D721Med (cell line): ENCODE data around the gene POLR2C.

Source experiments
- DNase-seq: peaks from one replicate; pipeline ENCODE4 v3.0.0; 2011; ENCODE audit warnings: low spot score; ENCODE audit not compliant: insufficient read length
- FAIRE-seq: peaks from 2 replicates; lab custom pipeline; 2011; peaks lifted over from hg19 to GRCh38; lab: Jason Lieb, UNC
- CTCF ChIP-seq: IDR thresholded peaks from 2 replicates; pipeline ENCODE4 v1.5.1; 2012; ENCODE audit warnings: mild to moderate bottlenecking, control low read depth; ENCODE audit not compliant: insufficient read depth; ENCODE audit errors: missing control alignments

Gene POLR2C

GRCh38 chr16:57479205-57479975, 16.9 kb downstream of the POLR2C start:
- FAIRE-seq = no peak
- peak; percentile 55 for DNase-seq
- no peak for TF ChIP-seq CTCF

DNA sequence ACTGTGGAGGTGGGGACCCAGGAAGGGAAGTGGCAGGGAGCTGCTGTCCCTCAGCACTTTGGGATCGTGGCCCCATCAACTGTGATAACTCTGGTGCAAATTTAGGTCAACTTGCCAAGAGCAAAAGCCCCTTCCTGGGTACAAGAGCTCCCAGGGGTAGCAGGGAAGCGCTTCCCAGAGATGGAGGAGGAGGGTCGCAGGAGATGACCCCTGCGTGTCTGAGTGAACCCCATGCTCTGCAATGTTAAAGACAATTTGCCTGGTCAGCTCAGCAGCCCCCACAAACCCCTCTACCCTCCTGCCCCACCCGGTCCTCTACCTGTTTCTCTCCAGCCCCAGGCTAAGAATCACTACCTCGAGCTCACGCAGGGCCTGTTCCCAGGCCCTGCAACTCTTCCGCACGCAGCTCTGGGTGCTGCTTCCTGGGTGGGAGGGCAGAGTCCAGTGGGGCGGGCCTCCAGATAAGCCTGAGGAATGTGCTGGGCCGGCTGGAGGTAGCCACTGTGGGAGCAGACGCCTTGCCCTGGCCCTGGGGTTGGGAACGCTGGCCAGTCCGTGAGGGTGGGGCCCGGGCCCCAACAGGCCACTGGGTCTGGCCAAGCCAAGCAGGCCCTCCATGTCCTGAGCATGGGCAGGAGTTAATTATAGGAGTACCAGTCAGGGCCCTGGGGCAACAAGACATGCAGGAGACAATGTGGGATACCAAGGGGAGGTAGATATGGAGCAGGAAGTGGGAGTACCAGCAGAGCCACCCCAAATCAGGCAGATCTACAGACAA, 17.7 kb downstream of the POLR2C start:
- no peak for FAIRE-seq
- no peak for DNase-seq
- TF ChIP-seq CTCF = no peak

- no peak for FAIRE-seq
- no peak for TF ChIP-seq CTCF
- DNase-seq = no peak
Measured at GRCh38 chr16:57480754-57481230, 18.3 kb downstream of the POLR2C start.

DNA sequence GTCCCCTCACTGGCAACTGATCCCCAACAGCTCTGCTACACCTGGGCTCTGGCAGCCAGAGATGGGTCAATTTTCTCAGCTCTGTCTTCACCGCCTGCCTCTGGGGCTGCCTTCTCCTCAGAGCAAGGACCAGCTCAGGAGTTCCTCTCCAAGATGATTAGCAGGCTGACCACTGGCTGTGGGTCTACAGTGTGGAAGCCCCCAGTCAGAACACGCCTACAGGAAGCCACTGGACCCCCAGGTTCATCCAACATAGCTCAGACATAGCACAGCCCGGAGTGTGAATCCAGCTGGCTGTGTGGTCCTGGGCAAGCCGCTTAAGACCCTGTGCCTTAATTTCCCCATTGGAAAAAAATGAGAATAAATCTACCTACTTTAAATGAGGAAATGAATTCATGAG, 18.9 kb downstream of the POLR2C start:
- FAIRE-seq = no peak
- no peak for TF ChIP-seq CTCF
- no peak for DNase-seq

DNA sequence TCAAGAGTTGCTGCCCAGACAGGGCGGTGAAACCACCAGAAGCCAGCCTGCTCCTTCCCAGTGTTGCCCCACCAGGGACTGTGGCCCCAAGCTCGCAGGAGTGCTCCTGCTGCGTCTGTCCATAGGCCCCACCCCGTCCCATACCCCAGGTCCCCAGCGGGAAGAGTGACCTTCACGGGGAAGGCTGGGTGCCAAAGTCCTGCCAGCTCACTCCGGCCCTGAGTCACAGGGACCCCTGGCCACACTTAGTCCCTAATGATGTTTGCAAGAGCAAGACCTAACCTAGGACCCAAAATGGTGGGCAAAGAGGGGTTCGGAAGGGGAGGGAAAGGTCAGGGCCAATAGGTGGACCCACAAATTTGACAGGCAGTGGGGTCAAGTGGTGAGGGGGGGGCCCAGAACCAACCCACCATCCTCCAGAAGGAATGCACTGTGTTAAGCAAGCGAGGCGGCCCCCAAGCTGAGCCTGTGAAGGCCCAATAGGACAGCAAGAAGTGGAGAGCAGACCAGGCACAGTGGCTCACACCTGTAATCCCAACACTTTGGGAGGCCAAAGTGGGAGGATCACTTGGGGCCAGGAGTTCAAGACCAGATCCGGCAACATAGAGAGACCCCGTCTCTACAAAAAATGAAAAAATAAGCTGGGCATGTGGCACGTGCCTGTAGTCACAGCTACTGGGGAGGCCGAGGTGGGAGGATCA, 20.5 kb downstream of the POLR2C start:
- FAIRE-seq (no peak), DNase-seq (no peak)
- no peak for TF ChIP-seq CTCF

GRCh38 chr16:57483725-57484514, 21.4 kb downstream of the POLR2C start:
- no peak for FAIRE-seq
- DNase-seq = no peak

More at GRCh38 chr16:57483725-57484514, 21.4 kb downstream of the POLR2C start:
- no peak for TF ChIP-seq CTCF
